Body of pancreas (tissue), 4 donors: ENCODE data around the gene KLHL10.

Source experiments
- POLR2A ChIP-seq, 3 donors: fragments of 450-650 bp; IDR thresholded peaks; one replicate each; pipeline ENCODE4 v1.6.1; 2016; ENCODE audit warnings: antibody characterized with exemption in 3 of 3, mild to moderate bottlenecking in 2 of 3
- TF ChIP-seq, protein P1 (sequence below), 7 experiments: fragments of 450-650 bp in 4 of 7; fragments of 200-600 bp in 3 of 7; sonication (generic) in 3 of 7; IDR thresholded peaks; one replicate each; pipeline ENCODE4 v1.5.1; 2016 to 2019; ENCODE audit warnings: antibody characterized with exemption in 7 of 7

- TF ChIP-seq POLR2A (IDR thresholded peaks at IDR 0.05) = no peak
- TF ChIP-seq, protein P1, sequence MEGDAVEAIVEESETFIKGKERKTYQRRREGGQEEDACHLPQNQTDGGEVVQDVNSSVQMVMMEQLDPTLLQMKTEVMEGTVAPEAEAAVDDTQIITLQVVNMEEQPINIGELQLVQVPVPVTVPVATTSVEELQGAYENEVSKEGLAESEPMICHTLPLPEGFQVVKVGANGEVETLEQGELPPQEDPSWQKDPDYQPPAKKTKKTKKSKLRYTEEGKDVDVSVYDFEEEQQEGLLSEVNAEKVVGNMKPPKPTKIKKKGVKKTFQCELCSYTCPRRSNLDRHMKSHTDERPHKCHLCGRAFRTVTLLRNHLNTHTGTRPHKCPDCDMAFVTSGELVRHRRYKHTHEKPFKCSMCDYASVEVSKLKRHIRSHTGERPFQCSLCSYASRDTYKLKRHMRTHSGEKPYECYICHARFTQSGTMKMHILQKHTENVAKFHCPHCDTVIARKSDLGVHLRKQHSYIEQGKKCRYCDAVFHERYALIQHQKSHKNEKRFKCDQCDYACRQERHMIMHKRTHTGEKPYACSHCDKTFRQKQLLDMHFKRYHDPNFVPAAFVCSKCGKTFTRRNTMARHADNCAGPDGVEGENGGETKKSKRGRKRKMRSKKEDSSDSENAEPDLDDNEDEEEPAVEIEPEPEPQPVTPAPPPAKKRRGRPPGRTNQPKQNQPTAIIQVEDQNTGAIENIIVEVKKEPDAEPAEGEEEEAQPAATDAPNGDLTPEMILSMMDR (IDR thresholded peaks at IDR 0.05) = no peak
Measured at GRCh38 chr17:41823580-41823979, 14.0 kb upstream of the KLHL10 start.
